Activated CD4-positive, alpha-beta T cell treated with anti-CD3 and anti-CD28 coated beads, Interleukin-2, amount 10 ng/mL, durations not matched to agents 24 days and 14 days (primary cell): ENCODE data around the gene ZNF613. TPM values are rescaled to one million over a fixed set of nuclear protein-coding genes. Genes with fewer than 3 reads are reported as not detected.

Experiments used
- DNase-seq: peaks from one replicate; pipeline ENCODE4 v3.0.0; 2022
- H3K27ac Mint-ChIP-seq: one replicate; pipeline ENCODE4 v1.8.0; 2022; ENCODE audit warnings: mild to moderate bottlenecking, mixed read lengths
- H3K27me3 Mint-ChIP-seq: one replicate; pipeline ENCODE4 v1.8.0; 2022; ENCODE audit warnings: mixed read lengths
- H3K36me3 Mint-ChIP-seq: one replicate; pipeline ENCODE4 v1.8.0; 2022; ENCODE audit warnings: low read depth, mild to moderate bottlenecking, mixed read lengths
- H3K4me1 Mint-ChIP-seq: one replicate; pipeline ENCODE4 v1.8.0; 2021; ENCODE audit warnings: mixed read lengths
- H3K4me3 Mint-ChIP-seq: one replicate; pipeline ENCODE4 v1.8.0; 2022; ENCODE audit warnings: mild to moderate bottlenecking, moderate library complexity, mixed read lengths
- H3K9me3 Mint-ChIP-seq: one replicate; pipeline ENCODE4 v1.8.0; 2021; ENCODE audit warnings: mixed read lengths
- intact Hi-C: fragments of 100-400 bp; cut with micrococcal nuclease; formaldehyde crosslinking; loops from one replicate; pipeline ENCODE4 v1.15.1; 2023
- total RNA-seq: library from RNA; stranded (reverse); gene quantifications from 2 replicates; pipeline ENCODE4 v1.2.3, GENCODE V29; 2022

Gene ZNF613
- total RNA-seq, 1 donor from 2014 or later, result 5.0 TPM

DNA sequence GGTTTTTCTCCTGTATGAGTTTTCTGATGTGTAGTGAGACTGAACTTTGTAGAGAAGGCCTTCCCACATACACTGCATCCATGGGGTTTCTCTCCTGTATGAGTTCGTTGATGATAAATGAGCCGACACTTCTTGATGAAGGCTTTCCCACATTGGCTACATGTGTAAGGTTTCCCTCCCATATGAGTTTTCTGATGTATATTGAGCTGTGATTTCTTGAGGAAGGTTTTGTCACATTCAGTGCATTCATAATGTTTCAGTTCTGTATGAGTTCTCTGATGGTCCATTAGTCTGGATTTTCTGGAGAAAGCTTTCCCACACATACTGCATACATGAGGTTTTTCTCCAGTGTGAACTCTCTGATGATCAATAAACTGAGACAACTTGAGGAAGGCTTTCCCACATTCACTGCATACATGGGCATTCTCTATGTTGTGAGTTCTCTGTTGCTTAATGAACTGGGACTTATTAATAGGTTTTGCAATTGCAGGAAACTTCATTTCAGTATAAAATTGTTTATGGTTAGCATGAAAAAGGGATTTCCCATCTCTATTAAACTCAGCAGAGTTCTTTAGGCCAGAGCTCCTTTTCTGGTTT lies 66.9 kb downstream of the ZNF613 start:
- H3K9me3 Mint-ChIP-seq, result peaks cover 32% of the 10 kb centered on the region
- intact Hi-C loops, result no loop called here
- H3K36me3 Mint-ChIP-seq, result peaks cover 67% of the 10 kb centered on the region
- H3K4me3 Mint-ChIP-seq, result no peak overlapping the region
- no peaks in the 10 kb centered on the region for H3K27me3 Mint-ChIP-seq
- no peak for DNase-seq
- H3K4me1 Mint-ChIP-seq, result no peaks in the 10 kb centered on the region
- H3K27ac Mint-ChIP-seq, result no peak overlapping the region

Other genes with a start within 250 kb of the ZNF613 start
- gene SPACA6, start 234.1 kb upstream of the ZNF613 start, total RNA-seq, result 6.7 and 7.0 TPM in 2 replicates
- not detected in 2 replicates for gene HAS1, start 203.5 kb upstream of the ZNF613 start, total RNA-seq
- not detected in 2 replicates for gene FPR1, start 175.6 kb upstream of the ZNF613 start, total RNA-seq
- not detected in 2 replicates for gene FPR2, start 166.3 kb upstream of the ZNF613 start, total RNA-seq
- gene FPR3, start 132.3 kb upstream of the ZNF613 start, total RNA-seq, result not detected in 2 replicates
- gene ZNF577, start 39.5 kb upstream of the ZNF613 start, total RNA-seq, result 5.4 and 6.9 TPM in 2 replicates
- gene ZNF649, start 22.5 kb upstream of the ZNF613 start, total RNA-seq, result 10.7 and 11.0 TPM in 2 replicates
- gene ZNF350, start 59.4 kb downstream of the ZNF613 start, total RNA-seq, result 7.4 and 8.4 TPM in 2 replicates
- 5.9 and 6.9 TPM in 2 replicates for gene ZNF615, start 80.7 kb downstream of the ZNF613 start, total RNA-seq
- 11.0 and 12.7 TPM in 2 replicates for gene ZNF614, start 100.9 kb downstream of the ZNF613 start, total RNA-seq
- gene ZNF432, start 121.4 kb downstream of the ZNF613 start, total RNA-seq, result 10.8 and 13.8 TPM in 2 replicates
- 12.5 and 12.9 TPM in 2 replicates for gene ZNF841, start 168.3 kb downstream of the ZNF613 start, total RNA-seq
- 6.1 and 7.1 TPM in 2 replicates for gene ZNF616, start 212.5 kb downstream of the ZNF613 start, total RNA-seq
- gene ZNF836, start 244.1 kb downstream of the ZNF613 start, total RNA-seq, result 6.3 and 6.7 TPM in 2 replicates